ENCODE measurements around the gene LRRC28.
A peak's percentile ranks its signal among the peaks of the same experiment; 100 is the strongest.

Gene LRRC28

DNA sequence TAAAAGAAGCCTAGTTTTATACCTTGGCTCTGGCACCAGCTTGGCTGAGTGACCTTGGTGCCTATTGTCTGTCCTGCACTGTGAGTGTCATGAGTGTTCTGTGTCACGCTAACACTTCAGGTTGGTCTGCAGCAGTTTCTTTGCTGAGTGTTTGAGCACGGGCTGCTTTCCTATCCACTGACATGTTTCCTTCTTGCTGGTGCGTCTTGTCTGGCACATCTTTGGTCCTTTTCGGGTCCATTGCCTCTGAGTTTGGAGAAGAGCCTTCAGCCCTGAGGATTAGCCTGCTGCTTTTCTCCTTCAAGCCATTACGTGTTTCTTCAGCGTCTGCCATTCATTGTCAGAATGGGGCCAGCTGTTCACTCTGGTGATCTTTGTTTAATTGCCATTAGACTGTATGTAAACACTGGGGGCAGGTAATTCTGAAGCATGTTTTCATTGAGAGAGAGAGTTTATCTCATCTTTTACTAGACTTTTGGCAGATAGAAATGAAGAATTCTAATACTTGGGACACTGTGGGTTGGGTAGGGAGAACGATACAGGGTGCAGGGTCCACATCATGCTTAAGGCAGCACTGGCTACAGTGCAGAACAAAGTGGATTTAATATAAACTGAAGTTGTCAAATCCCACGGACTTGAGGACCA lies 55.5 kb downstream of the LRRC28 start:
- H3K4me3 ChIP-seq (ENCODE audit: low read depth, low read length) = peak overlapping the region; percentile 34
- peak; percentile 72 for DNase-seq
- peak overlapping the region; percentile 91 for H3K27ac ChIP-seq

DNA sequence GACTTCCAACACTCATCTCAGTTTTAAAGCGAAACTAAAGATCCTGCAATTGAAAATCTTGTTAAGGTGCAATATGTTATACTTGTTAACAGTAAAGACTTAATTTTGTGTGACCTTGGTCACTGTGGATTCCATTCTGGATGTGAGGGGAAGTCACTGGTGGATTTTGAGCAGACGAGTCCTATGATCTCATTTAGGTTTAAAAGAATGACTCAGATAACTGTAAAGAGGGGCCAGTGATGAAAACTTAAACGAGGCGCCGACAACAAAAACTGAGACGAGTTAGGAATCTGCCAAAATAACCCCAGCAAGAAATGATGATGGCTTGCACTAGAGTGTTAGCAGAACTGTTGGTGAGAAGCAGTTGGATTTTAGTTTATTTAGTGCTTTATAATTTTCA lies 56.5 kb downstream of the LRRC28 start:
- Histone ChIP-seq H3K27me3 (ENCODE audit: insufficient read depth, low read depth, severe bottlenecking) (no peaks in the 10 kb centered on the region), H3K36me3 (no peaks in the 10 kb centered on the region), H3K4me3 (ENCODE audit: low read depth, low read length) (no peak overlapping the region), H3K27ac (peak overlapping the region; percentile 91), H3K9me3 (ENCODE audit: severe bottlenecking) (no peaks in the 10 kb centered on the region)
- TF ChIP-seq, protein P1, sequence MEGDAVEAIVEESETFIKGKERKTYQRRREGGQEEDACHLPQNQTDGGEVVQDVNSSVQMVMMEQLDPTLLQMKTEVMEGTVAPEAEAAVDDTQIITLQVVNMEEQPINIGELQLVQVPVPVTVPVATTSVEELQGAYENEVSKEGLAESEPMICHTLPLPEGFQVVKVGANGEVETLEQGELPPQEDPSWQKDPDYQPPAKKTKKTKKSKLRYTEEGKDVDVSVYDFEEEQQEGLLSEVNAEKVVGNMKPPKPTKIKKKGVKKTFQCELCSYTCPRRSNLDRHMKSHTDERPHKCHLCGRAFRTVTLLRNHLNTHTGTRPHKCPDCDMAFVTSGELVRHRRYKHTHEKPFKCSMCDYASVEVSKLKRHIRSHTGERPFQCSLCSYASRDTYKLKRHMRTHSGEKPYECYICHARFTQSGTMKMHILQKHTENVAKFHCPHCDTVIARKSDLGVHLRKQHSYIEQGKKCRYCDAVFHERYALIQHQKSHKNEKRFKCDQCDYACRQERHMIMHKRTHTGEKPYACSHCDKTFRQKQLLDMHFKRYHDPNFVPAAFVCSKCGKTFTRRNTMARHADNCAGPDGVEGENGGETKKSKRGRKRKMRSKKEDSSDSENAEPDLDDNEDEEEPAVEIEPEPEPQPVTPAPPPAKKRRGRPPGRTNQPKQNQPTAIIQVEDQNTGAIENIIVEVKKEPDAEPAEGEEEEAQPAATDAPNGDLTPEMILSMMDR (IDR thresholded peaks at IDR 0.05; ENCODE audit: low read depth, low read length) = no peak
- no peak for DNase-seq

More for the DNA sequence above, 55.5 kb downstream of the LRRC28 start:
- TF ChIP-seq, protein P1 (IDR thresholded peaks at IDR 0.05; ENCODE audit: low read depth, low read length) = no peak
- H3K36me3 ChIP-seq = no peaks in the 10 kb centered on the region
- H3K9me3 ChIP-seq (ENCODE audit: severe bottlenecking) = no peaks in the 10 kb centered on the region
- no peaks in the 10 kb centered on the region for H3K27me3 ChIP-seq (ENCODE audit: insufficient read depth, low read depth, severe bottlenecking)

DNA sequence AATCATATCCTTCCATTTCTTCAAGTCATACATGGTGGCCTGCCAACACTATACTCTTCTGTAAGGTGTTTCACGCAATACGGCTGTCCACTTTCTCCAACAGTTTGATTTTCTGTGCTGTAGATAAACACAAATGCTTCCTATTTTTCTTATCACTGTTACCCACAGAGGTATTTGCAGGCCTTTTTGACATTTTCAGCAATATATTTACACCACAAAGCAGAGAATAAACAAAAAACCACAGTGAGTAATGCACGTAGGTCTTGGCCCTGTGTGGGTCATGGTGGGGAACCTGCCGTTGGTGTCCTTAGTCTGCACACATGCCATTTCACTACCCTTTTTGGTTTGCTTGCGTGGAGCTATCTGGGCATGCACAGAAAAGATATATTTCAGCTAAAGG lies 59.5 kb downstream of the LRRC28 start:
- no peaks in the 10 kb centered on the region for H3K27me3 ChIP-seq (ENCODE audit: insufficient read depth, low read depth, severe bottlenecking)
- no peaks in the 10 kb centered on the region for H3K36me3 ChIP-seq
- DNase-seq = no peak
- TF ChIP-seq, protein P1 (IDR thresholded peaks at IDR 0.05; ENCODE audit: low read depth, low read length) = no peak
- H3K4me3 ChIP-seq (ENCODE audit: low read depth, low read length) = no peak overlapping the region
- no peaks in the 10 kb centered on the region for H3K9me3 ChIP-seq (ENCODE audit: severe bottlenecking)
- no peak overlapping the region for H3K27ac ChIP-seq

DNA sequence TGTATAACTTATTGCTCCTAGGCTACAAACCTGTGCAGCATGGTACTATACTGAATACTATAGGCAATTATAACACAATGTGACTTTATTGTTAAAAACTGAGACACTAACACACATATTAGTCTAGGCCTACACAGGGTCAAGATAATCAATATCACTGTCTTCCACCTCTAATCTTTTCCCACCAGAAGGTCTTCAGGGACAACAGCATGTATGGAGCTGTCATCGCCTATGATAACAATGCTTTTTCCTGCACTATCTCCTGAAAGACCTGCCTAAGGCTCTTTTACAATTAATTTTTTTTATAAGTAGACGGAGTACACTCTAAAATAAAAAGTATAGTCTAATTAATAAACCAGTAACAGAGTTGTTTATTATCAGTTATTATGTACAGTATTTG lies 60.9 kb downstream of the LRRC28 start:
- H3K27ac ChIP-seq = no peak overlapping the region

DNA sequence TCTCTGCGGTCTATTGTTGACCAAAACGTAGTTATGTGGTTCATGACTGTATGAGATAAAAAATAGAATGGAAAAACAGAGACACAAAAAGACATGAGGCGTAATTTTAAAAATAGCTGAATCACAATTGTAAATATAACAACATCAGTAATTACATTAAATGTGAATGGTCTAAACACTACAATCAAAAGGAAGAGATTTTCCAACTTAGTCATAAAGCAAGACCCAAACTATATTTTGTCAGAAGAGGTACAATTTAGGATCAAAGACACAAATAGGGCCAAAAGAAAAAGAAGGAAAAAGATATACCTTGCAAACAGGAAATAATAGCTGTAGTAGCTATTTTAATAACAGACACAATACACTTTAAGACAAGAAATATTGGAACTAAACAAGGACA lies 61.5 kb downstream of the LRRC28 start:
- Histone ChIP-seq H3K27me3 (ENCODE audit: insufficient read depth, low read depth, severe bottlenecking) (no peaks in the 10 kb centered on the region), H3K27ac (no peak overlapping the region), H3K36me3 (no peaks in the 10 kb centered on the region), H3K9me3 (ENCODE audit: severe bottlenecking) (no peaks in the 10 kb centered on the region), H3K4me3 (ENCODE audit: low read depth, low read length) (no peak overlapping the region)
- no peak for DNase-seq
- TF ChIP-seq, protein P1 (IDR thresholded peaks at IDR 0.05; ENCODE audit: low read depth, low read length) = no peak

More for the DNA sequence above, 60.9 kb downstream of the LRRC28 start:
- no peak for DNase-seq
- Histone ChIP-seq H3K27me3 (ENCODE audit: insufficient read depth, low read depth, severe bottlenecking) (no peaks in the 10 kb centered on the region), H3K36me3 (no peaks in the 10 kb centered on the region), H3K9me3 (ENCODE audit: severe bottlenecking) (no peaks in the 10 kb centered on the region), H3K4me3 (ENCODE audit: low read depth, low read length) (no peak overlapping the region)
- TF ChIP-seq, protein P1 (IDR thresholded peaks at IDR 0.05; ENCODE audit: low read depth, low read length) = no peak

DNA sequence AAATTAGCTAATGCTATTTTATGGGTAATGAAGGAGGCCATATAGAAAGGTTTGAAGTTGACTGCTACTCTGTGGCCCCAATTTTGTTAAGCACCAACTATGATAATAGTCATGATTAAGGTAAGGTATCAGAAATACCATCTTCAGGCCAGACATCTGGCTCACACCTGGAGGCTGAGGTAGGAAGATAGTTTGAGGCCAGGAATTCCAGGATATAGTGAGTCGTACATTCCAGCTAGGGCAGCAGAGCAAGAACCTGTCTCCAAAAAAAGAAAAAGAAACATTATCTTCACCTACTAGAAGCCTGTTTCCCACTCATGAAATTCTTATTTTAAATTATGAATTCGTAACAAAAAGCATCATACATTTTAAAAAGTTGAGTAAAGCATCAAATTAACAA lies 64.4 kb downstream of the LRRC28 start:
- TF ChIP-seq, protein P1 (IDR thresholded peaks at IDR 0.05; ENCODE audit: low read depth, low read length) = no peak
- no peaks in the 10 kb centered on the region for H3K9me3 ChIP-seq (ENCODE audit: severe bottlenecking)
- H3K4me3 ChIP-seq (ENCODE audit: low read depth, low read length) = no peak overlapping the region
- H3K27ac ChIP-seq = no peak overlapping the region
- no peak for DNase-seq
- no peaks in the 10 kb centered on the region for H3K36me3 ChIP-seq
- H3K27me3 ChIP-seq (ENCODE audit: insufficient read depth, low read depth, severe bottlenecking) = no peaks in the 10 kb centered on the region

Measured in WERI-Rb-1 (cell line).